Heart left ventricle (tissue), 13 donors: ENCODE measurements around the gene ZMAT5.

Experiments used
- CTCF ChIP-seq, 12 donors: fragments of 200-600 bp; sonication (generic) in 4 of 12; IDR thresholded peaks; one replicate each; pipeline versions ENCODE4 v1.5.0 to v1.8.0; 2018 to 2022; ENCODE audit warnings: antibody characterized with exemption in 12 of 12, mild to moderate bottlenecking in 5 of 12
- POLR2A ChIP-seq, 2 donors: fragments of 450-650 bp; IDR thresholded peaks; one replicate each; pipeline ENCODE4 v1.6.1; 2017; ENCODE audit warnings: antibody characterized with exemption in 2 of 2, mild to moderate bottlenecking in 2 of 2, moderate library complexity in 2 of 2
- donor health status: ischemic (EF 13 %, LVEDD 7.1; RV severe dilation, severe dysfunction).
- donor health status: DM: no; HTN: yes; CAD: no.
- donor health status: DM: no; HTN: no; CAD: no.
- donor health status: ischemic (EF 25% LVEDD 6.9; RV normal size, moderate dysfunction).
- donor health status: ischemic (EF 25% LVEDD 5.7; RV mildly dilated, moderate dysfunction).
- donor health status: ischemic (EF 35%, LVEDD 5.7; RV mildly dilated, moderate dysfunction).
- donor health status: nonischemic (EF 11% LVEDD 7.7; RV severe dilation, severe dysfunction).
- donor health status: DM: yes; HTN: yes; CAD: no.
- donor health status: PGD.
- donor health status: ischemic (EF 29% LVEDD 5.4; RV normal size, mild dysfunction).
- donor health status: nonischemic (EF 23%, LVEDD 6.1; RV moderate dilation, normal function).

GRCh38 chr22:29758068-29758622 is 8.7 kb downstream of the ZMAT5 start:
- TF ChIP-seq CTCF (IDR thresholded peaks at IDR 0.05) (no peak), POLR2A (IDR thresholded peaks at IDR 0.05) (no peak)
